Measurements from ENCODE around the gene FYB1. TPM values are rescaled to one million over a fixed set of nuclear protein-coding genes. Genes with fewer than 3 reads are reported as not detected.
A peak's percentile ranks its signal among the peaks of the same experiment; 100 is the strongest.
"Not testable (repeated sequence)": the region's sequence is repeated elsewhere in the genome, so short reads cannot be mapped to it uniquely, and the experiment has no call there.

The FYB1 gene
- total RNA-seq, 1 experiment from 2014 or later, result not detected

- DNase-seq (ENCODE audit: low read depth), result no peak
Measured at GRCh38 chr5:39186722-39187539, 32.4 kb downstream of the FYB1 start.

GRCh38 chr5:39186289-39186688, 33.1 kb downstream of the FYB1 start:
- no peak for DNase-seq (ENCODE audit: low read depth)

GRCh38 chr5:39185761-39186160, 33.6 kb downstream of the FYB1 start:
- no peak for DNase-seq (ENCODE audit: low read depth)

DNA sequence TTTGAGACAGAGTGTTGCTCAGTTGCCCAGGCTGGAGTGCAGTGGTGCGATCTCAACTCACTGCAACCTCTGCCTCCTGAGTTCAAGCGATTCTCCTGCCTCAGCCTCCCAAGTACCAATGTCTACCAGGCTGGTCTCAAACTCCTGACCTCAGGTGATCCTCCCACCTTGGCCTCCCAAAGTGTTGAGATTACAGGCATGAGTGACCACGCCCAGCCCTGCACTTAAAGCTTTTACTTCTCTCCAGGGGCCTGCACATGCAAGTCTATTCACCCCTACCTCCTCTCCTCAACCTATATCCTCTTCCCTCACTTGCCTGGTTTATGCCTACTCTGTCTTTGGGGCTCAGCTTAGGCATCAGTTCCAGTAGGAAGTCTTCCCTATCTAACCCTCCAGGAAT, 39.8 kb downstream of the FYB1 start:
- DNase-seq (ENCODE audit: low read depth), result not testable (repeated sequence)

- DNase-seq (ENCODE audit: low read depth), result no peak
Measured at GRCh38 chr5:39178861-39179260, 40.5 kb downstream of the FYB1 start.

GRCh38 chr5:39178171-39178570, 41.2 kb downstream of the FYB1 start:
- DNase-seq (ENCODE audit: low read depth), result peak; percentile 10

DNA sequence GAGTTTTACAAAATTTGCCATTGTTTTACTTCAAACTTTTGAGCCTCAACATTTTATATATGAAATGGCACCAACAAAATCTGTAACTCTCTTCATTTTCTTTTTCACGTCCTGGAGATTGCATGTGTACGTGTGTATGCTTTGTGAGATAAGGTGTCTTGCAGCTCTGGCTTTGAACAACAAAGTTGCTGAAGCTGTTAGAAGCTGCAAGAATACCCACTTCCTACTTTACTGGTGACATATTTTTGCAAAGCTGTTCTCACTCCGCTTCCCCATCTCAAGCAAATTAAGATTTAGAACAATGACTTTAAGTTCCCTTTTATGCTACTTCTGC, 41.8 kb downstream of the FYB1 start:
- DNase-seq (ENCODE audit: low read depth), result no peak

- no peak for DNase-seq (ENCODE audit: low read depth)
Measured at GRCh38 chr5:39176759-39177630, 42.4 kb downstream of the FYB1 start.

DNA sequence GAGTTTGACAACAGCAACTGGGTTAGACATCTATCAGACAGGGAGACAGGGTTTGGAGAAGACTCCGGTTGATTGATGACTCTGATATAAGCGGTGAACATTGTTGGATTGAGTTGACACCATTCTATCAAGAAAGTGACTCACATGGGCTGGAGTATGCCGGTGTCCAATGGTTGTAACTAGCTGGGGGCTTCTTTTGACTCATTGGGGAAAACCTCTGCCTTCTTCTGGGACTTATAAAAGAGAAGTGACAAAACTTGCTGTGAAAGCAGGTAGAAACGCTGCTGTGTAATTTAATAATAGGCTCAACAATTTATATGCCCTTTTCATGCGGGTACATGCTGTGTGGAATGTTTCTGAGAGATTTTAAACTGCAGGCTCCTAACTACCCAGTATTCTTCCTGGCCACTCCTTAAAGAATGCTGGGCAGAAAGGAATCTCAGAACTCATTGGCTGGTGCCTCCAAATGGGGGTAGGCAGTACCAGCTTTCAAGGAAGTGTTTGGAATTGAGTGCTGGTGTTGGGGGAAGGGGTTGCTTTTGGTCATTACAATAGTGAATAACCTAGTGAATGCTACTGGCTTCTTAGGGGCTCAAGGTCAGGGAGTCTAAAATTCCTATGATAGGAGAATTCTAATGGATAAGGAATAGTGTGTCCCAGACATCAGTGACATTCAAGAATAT, 43.9 kb downstream of the FYB1 start:
- DNase-seq (ENCODE audit: low read depth), result no peak

DNA sequence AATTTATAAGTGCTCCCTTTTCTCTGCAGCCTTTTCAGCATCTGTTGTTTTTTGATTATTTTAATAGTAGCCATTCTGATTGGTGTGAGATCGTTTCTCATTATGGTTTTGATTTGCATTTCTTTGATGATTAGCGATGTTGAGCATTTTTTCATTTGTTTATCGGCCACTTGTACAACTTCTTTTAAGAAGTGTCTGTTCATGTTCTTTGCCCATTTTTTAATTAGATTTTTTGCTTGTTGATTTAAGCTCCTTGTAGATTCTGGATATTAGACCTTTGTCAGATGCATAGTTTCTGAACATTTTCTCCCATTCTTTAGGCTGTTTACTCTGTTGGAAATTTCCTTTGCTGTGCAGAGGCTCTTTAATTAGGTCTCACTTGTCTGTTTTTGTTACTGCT, 46.3 kb downstream of the FYB1 start:
- DNase-seq (ENCODE audit: low read depth), result no peak

DNA sequence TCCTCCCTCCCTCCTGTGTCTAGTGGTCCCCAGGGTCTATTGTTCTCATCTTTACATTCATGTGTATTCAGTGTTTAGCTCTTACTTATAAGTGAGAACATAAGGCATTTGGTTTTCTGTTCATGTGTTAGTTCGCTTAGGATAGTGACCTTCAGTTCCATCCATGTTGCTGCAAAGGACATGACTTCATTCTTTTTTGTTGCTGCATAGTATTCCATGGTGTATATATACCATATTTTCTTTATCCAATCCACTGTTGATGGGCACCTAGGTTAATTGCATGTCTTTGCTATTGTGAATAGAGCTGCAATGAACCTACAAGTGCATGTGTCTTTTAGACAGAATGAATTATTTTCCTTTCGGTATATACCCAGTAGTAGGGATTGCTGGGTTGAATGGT, 46.8 kb downstream of the FYB1 start:
- no peak for DNase-seq (ENCODE audit: low read depth)

GRCh38 chr5:39171647-39172046, 47.7 kb downstream of the FYB1 start:
- no peak for DNase-seq (ENCODE audit: low read depth)

DNA sequence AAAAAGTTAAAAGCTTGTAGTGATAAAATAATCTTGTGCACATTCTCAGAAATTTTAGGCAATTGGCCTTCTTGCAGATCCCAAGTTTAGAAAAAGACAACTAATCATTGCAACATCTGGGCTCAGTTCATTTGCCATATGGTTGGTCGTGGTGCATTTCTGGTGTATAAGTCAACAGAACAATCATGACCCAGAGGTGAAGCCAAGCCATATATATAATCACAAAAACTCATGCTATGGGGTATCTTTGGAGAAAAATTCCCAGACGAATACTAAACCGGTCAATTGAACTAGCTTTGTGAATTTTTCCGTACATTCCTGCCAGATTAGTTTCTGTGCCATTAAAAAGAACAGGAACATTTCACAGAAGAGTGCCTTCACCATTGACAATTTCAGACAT, 50.3 kb downstream of the FYB1 start:
- no peak for DNase-seq (ENCODE audit: low read depth)

DNA sequence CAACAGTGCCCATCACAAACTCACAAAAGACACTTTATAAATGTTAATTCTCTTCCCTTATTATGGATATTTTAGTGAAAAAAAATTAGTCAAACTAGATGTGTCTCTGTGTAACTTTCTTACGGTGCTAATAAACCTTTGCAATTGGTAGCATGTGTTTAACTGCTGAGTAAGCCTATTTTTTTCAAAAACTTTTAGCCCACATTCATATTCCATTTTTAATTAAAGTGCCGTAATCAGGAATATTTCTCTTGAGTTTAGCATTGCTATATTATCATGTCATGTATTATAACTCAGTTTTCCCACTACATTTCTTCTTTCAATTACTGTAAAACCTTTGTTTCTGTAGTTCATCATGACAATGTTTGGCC, 51.4 kb downstream of the FYB1 start:
- DNase-seq (ENCODE audit: low read depth), result no peak

DNA sequence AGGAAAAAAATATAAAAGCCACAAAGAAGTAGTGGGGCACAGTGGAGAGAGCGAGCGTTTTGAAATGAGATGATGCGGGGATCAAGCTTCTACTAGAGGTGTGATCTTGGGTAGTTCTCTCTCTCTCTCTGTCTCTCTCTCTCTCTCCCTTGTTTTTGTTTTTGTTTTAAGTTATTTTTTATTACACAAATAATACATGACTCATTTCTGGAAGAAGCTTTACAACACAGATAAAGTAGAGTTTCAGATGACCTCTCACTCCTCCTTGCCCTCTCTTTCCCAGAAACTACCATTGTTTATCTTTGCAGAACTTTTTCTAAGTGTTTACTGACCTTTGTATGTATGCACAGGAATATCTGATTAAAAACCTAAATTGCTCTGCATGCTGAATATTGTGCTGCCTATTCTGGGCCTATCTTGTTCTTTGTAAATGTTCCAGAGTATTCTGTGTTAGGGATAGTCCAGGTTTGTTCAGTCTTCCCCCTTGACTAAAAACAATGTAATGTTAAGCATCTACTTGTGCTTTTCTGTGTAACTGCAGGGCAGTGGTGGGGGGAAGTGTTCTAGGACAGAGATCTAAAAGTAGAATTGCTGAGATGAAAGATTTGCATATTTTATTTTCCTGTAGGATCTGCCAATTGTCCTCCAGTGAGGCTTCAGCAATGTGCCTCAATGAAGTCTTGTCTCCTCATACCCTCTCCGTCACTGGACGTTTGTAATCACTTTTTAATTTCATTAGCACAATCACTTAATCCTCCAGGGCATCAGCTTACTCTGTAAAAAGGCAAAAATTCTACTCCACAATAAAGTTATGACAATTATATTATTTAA, 52.0 kb downstream of the FYB1 start:
- no peak for DNase-seq (ENCODE audit: low read depth)

GRCh38 chr5:39164529-39165402, 54.6 kb downstream of the FYB1 start:
- DNase-seq (ENCODE audit: low read depth), result no peak

- no peak for DNase-seq (ENCODE audit: low read depth)
Measured at GRCh38 chr5:39164016-39164415, 55.3 kb downstream of the FYB1 start.

DNA sequence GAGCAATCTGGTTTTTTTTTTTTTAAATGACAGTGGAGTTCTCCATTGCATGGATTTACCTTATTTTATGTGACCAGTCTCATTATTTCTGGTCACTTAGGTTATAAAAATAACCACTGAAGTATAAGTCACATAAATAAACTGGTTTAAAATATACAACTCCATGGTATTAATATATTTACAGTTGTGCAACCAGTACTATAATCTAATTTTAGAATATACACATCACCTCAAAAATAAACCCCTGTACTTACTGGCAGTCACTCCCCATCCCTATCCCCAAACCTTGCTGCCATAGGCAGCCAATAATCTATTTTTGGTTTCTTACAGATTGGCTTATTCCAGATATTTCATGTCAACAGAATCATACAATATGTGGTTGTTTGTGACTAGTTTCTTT, 57.8 kb downstream of the FYB1 start:
- no peak for DNase-seq (ENCODE audit: low read depth)

GRCh38 chr5:39160576-39161213, 58.7 kb downstream of the FYB1 start:
- DNase-seq (ENCODE audit: low read depth), result no peak

DNA sequence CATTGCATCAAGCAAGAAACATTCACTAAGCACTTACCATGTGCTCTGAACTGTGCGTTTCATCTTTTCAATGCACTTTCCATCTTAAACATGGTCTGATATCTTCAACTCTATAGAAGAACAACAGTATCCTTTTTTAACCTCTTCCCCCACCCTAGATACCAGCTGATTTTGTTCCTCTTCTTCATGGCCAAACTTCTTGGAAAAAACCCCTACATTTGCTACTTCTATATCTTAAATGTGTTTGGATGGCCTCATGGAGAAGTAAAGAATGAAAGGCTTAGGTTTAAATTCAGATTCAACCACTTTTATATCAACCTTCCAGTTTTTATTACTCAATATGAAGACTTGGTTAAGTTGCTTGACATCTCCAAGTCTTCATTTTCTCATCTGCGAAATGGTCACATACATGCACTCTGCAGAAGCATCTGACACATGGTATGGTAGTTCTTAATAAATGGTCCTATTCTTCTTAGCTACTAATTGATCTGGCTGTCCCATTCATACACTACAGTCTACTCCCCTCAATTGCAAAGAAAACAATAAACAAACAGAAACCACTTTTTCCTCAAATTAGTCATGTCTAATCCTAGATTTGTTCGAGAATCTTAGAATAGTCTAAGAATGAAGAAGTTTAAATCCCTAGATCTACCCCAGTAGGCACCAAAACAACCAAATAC, 59.4 kb downstream of the FYB1 start:
- DNase-seq (ENCODE audit: low read depth), result no peak
